ENCODE results near the gene PALM.

GRCh38 chr19:739998-740715, 31.4 kb downstream of the PALM start:
- TF ChIP-seq EP300 (IDR thresholded peaks at IDR 0.05) (no peak), PHF8 (IDR thresholded peaks at IDR 0.05; ENCODE audit: borderline replicate concordance, low read depth) (no peak), CTCF (IDR thresholded peaks at IDR 0.05) (no peak)

Data from A549 (cell line).